Kidney (tissue), 14 donors: ENCODE measurements around the gene ANGPTL4. TPM values are rescaled to one million over a fixed set of nuclear protein-coding genes. Genes with fewer than 3 reads are reported as not detected.
"Not testable (repeated sequence)": the region's sequence is repeated elsewhere in the genome, so short reads cannot be mapped to it uniquely, and the experiment has no call there.

Experiments
- DNase-seq, 5 donors: peaks; one replicate each; pipeline ENCODE4 v3.0.0-alpha.2; 2013 to 2020
- FAIRE-seq: peaks from 2 replicates; lab custom pipeline; 2012; peaks lifted over from hg19 to GRCh38; lab: Jason Lieb, UNC
- H3K27ac ChIP-seq, 2 donors: one replicate each; pipeline ENCODE4 v1.7.0; 2013; ENCODE audit warnings: low read depth in 2 of 2, low read length in 2 of 2, inconsistent platforms in 1 of 2
- H3K27me3 ChIP-seq: one replicate; pipeline ENCODE4 v1.7.1; 2013; ENCODE audit warnings: low read length, inconsistent platforms; ENCODE audit not compliant: control insufficient read depth, insufficient read depth
- H3K36me3 ChIP-seq, 3 donors: one replicate each; pipeline versions ENCODE4 v1.7.0 to v1.7.1; 2013; ENCODE audit warnings: low read length in 3 of 3, control low read depth in 1 of 3, inconsistent platforms in 1 of 3; ENCODE audit not compliant: insufficient read depth in 3 of 3, control insufficient read depth in 2 of 3
- H3K4me1 ChIP-seq, 3 donors: one replicate each; pipeline versions ENCODE4 v1.7.0 to v1.7.1; 2013; ENCODE audit warnings: low read length in 3 of 3, inconsistent platforms in 1 of 3, low read depth in 1 of 3; ENCODE audit not compliant: control insufficient read depth in 2 of 3, insufficient read depth in 2 of 3
- H3K4me3 ChIP-seq, 3 donors: one replicate each; pipeline versions ENCODE4 v1.7.0 to v1.8.1; 2013; ENCODE audit warnings: low read length in 3 of 3, control low read depth in 1 of 3, inconsistent platforms in 1 of 3
- H3K9ac ChIP-seq, 3 donors: one replicate each; pipeline versions ENCODE4 v1.7.0 to v1.7.1; 2013; ENCODE audit warnings: low read length in 3 of 3, control low read depth in 1 of 3, inconsistent platforms in 1 of 3
- H3K9me3 ChIP-seq, 3 donors: one replicate each; pipeline versions ENCODE4 v1.7.0 to v1.7.1; 2013; ENCODE audit warnings: low read length in 3 of 3, control low read depth in 1 of 3, inconsistent platforms in 1 of 3; ENCODE audit not compliant: control insufficient read depth in 2 of 3, insufficient read depth in 1 of 3
- CTCF ChIP-seq: IDR thresholded peaks from 3 replicates; pipeline ENCODE4 v1.5.1; 2012; ENCODE audit warnings: mild to moderate bottlenecking, moderate library complexity, borderline replicate concordance; ENCODE audit not compliant: insufficient read depth; ENCODE audit errors: extremely low read depth
- intact Hi-C: fragments of 100-400 bp; cut with DNase I; formaldehyde crosslinking; loops from one replicate; pipeline ENCODE4 v1.11.1; 2022
- polyA plus RNA-seq: library from polyadenylated mRNA; stranded (reverse); fragments of 350-450 nt; fragmentation: Illumina TruSeq; extraction: RNeasy Lipid Tissue Mini Kit (QIAGEN cat#74804); gene quantifications from one replicate; pipeline ENCODE4 v1.2.3, GENCODE V29; 2014; ENCODE audit warnings: low read depth, low replicate concordance; ENCODE audit not compliant: insufficient read depth
- total RNA-seq: library from RNA; stranded (reverse); fragmentation: NEBNext Ultra II Directional; extraction: Animal tissue kit (Norgen Biotek cat#: 25700); gene quantifications from one replicate; pipeline ENCODE4 v1.2.1, GENCODE V29; 2021
- donor health status: control.
- donor health status: control.
- donor health status: control.
- donor health status: control.
- donor health status: control.
- donor health status: DM: yes; HTN: yes; CAD: no.
- donor health status: Normal renal cell carcinoma (clear cell type).

The ANGPTL4 gene
- total and polyA plus RNA-seq, 2 donors from 2014 or later, result 7.2 to 40.3 TPM

DNA sequence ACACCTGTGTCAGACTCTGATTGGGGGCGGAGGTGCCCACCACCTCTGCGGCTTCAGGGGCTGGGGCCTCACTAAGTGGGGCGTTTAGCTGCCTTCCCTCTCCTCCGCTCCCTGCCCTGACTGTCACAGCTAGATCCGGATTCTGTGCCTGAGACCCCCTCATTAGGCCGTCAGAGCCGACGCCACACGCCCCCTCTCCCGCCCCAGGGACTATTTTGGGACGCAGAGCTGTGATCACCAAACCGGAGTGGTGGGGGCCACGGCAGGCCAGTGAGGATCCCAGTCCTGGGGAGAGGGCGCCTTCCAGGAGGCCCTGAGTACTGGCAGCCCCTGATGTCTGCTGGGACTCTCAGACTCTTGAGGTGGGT is 21.7 kb upstream of the ANGPTL4 start:
- H3K9ac ChIP-seq, result peak overlapping the region in 1 of 3 donors; percentile 51
- peaks cover 3% of the 10 kb centered on the region for H3K27me3 ChIP-seq
- no peak for FAIRE-seq
- H3K27ac ChIP-seq, result peak overlapping the region; percentile 76 to 89
- H3K9me3 ChIP-seq, result no peaks in the 10 kb centered on the region
- TF ChIP-seq CTCF, result no peak
- H3K4me3 ChIP-seq, result peak overlapping the region in 2 of 3 donors; percentile 29 to 46
- H3K36me3 ChIP-seq, result no peaks in the 10 kb centered on the region
- H3K4me1 ChIP-seq, result peaks cover 0 to 2% (median 0%) of the 10 kb centered on the region in 3 donors
- intact Hi-C loops, result no loop called here
- DNase-seq, result no peak

DNA sequence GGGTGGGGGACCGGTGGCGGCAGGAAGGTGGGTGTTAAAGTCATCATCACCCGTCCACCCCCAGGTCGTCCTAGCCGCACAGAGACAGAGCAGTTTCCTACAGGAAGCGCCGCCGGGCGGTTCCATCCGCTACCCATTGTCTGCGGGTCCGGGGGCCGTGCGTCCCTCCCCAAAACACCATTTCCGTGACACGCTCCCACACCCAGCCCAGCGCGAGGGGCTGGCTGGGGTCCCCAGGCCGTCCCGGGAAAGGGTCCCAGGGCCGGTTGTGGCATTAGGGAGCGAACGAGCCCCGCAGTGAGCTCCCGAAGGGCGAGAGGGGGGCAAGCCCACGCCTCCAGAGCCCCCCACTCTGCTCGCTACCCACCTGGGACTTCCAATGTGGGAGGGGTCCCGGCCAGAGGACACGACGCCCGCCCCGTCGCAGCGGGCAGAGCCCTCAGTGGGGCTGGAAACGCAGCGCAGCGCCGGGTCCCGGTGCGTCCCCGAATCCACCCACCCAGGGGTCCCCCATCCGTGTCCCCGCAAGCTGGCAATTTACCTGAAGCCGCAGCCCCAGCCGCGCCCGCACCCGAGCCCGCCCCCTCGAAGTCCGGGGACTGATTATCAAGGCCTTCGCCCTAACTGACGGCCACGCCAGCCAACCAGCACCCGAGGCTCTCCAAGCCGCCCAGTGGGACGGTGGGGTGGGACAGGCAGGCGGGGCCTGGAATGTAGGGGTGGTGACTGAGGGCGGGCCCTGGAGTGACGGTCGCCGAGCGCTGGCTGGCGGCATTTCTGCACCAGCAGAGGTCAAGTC is 21.1 kb upstream of the ANGPTL4 start, which contains the start of gene KANK3:
TSS of gene KANK3 (minus strand) at position 579 of the 799 bp plus-strand sequence. CDS start 5,434 bp downstream, outside the sequence.
- Histone ChIP-seq H3K9ac (peak within 1 kb of the TSS in 2 of 3 donors; percentile 65), H3K9me3 (no peaks in the 10 kb centered on the region), H3K27me3 (peaks cover 3% of the 10 kb centered on the region), H3K27ac (peak within 1 kb of the TSS; percentile 89 to 91), H3K4me1 (no peaks in the 10 kb centered on the region), H3K36me3 (no peaks in the 10 kb centered on the region), H3K4me3 (peak within 1 kb of the TSS in 2 of 3 donors; percentile 29 to 61)
- intact Hi-C loops, result no loop called here
- TF ChIP-seq CTCF, result no peak
- FAIRE-seq (peak; percentile 84), DNase-seq (peak; percentile 95 to 99 (median 96))

GRCh38 chr19:8343483-8343844 is 20.5 kb upstream of the ANGPTL4 start:
- no peak for DNase-seq
- Histone ChIP-seq H3K27me3 (peaks cover 3% of the 10 kb centered on the region), H3K9ac (no peak overlapping the region), H3K36me3 (no peaks in the 10 kb centered on the region), H3K27ac (no peak overlapping the region), H3K4me1 (no peaks in the 10 kb centered on the region), H3K9me3 (no peaks in the 10 kb centered on the region), H3K4me3 (peak overlapping the region in 1 of 3 donors; percentile 61)
- intact Hi-C loops, result no loop called here
- no peak for FAIRE-seq
- no peak for TF ChIP-seq CTCF

DNA sequence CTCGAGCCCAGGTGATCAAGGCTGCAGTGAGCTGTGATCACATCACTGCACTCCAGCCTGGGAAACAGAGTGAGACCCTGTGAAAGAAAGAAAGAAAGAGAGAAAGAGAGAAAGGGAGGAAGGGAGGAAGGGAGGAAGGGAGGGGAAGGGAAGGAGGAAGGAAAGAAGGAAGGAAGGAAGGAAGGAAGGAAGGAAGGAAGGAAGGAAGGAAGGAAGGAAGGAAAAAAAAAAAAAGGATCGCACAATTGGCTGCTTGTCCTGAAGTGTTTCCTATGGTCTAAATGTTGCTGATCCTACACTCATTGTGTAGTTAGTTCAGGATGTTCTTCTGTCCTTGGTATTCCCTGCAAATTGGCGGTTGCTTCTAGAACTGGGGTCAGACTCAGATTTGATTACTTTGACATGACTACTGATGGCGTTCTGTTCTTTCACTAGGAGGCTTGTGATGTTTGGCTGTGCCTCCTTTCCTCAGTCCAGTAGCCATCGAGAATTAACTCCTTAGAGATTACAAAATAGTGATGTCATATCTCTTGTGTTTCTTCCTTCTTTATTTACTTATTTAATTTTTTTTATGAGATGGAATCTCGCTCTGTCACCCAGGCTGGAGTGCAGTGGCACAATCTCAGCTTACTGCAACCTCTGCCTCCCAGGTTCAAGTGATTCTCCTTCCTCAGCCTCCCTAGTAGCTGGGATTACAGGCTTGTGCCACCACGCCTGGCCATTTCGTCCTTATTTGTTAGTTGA is 14.2 kb upstream of the ANGPTL4 start:
- FAIRE-seq, H3K4me3 ChIP-seq, intact Hi-C loops, H3K27ac ChIP-seq, H3K36me3 ChIP-seq, H3K27me3 ChIP-seq, H3K9me3 ChIP-seq, H3K9ac ChIP-seq, H3K4me1 ChIP-seq, DNase-seq: not testable (repeated sequence)
